ENCODE measurements around the gene TNF.

Gene TNF

DNA sequence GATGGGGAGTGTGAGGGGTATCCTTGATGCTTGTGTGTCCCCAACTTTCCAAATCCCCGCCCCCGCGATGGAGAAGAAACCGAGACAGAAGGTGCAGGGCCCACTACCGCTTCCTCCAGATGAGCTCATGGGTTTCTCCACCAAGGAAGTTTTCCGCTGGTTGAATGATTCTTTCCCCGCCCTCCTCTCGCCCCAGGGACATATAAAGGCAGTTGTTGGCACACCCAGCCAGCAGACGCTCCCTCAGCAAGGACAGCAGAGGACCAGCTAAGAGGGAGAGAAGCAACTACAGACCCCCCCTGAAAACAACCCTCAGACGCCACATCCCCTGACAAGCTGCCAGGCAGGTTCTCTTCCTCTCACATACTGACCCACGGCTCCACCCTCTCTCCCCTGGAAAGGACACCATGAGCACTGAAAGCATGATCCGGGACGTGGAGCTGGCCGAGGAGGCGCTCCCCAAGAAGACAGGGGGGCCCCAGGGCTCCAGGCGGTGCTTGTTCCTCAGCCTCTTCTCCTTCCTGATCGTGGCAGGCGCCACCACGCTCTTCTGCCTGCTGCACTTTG lies at the start of gene TNF:
Gene TNF, plus strand, starts transcription at position 231 of the 567 bp plus-strand sequence. Its CDS starts 177 bp downstream, at position 408.
- H3K9me3 Mint-ChIP-seq, result no peaks in the 10 kb centered on the region
- H3K36me3 Mint-ChIP-seq, result peaks cover 35% of the 10 kb centered on the region
- H3K27ac Mint-ChIP-seq, result peak within 1 kb of the TSS; percentile 99
- no peaks in the 10 kb centered on the region for H3K27me3 Mint-ChIP-seq
- H3K4me1 Mint-ChIP-seq, result peaks cover 86% of the 10 kb centered on the region
- peak within 1 kb of the TSS; percentile 99 for H3K4me3 Mint-ChIP-seq

DNA sequence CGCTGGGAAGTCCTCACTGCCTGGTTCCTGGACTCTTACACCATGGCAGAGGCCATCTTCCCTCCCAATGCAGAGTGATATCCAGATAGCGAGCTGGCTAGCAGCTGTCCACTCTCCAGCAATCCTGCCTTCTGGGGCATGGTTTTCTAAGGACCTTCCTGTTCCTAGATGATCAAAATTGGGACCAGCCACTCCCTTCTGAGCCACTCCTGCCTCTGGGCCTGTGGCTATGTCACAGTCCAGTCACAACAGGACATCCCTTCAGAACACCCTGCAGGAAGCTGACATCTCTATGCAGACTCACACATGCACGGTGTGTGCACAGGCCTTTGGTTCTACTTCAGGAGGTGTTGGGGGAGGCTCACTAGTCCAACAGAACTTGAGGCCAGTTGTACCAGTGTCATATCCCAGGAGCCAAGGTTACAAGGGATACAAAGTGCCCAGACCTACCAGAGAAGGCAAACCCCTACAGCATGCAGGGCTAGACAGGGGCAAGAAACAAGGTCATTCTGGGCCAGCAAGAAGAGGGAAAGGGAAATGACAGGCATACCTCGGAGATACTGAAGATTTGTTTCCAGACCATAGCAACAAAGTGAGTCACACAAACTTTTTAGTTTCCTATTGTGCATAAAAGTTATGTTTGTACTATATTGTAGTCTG lies 49.3 kb upstream of the TNF start:
- H3K27me3 Mint-ChIP-seq, result no peaks in the 10 kb centered on the region
- no peak overlapping the region for H3K27ac Mint-ChIP-seq
- no peak overlapping the region for H3K4me3 Mint-ChIP-seq

DNA sequence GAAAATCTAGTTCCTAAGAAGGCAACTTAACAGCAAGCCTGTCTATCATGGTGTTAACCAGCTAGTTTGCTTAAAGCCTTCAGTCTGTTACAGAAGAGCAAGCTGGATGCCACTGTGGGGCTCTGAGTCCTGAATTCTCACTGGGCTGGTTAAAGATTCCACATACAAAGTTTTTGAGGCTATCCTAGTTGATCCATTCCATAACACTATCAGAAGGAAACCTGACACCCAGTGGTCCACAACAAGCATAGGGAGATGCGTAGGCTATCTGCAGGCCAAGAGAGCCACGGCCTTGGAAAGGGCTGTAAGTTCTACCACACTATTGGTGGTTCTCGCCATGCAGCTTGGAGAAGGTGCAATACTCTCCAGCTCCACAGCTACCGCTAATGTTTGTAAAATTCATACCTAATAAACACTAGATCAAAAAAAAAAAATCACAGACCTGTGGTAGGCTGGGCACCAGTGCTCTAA lies 47.0 kb upstream of the TNF start:
- Mint-ChIP-seq H3K27ac (no peak overlapping the region), H3K9me3 (no peaks in the 10 kb centered on the region), H3K36me3 (peaks cover 6% of the 10 kb centered on the region), H3K4me1 (peaks cover 19% of the 10 kb centered on the region), H3K27me3 (no peaks in the 10 kb centered on the region), H3K4me3 (no peak overlapping the region)

More for the DNA sequence above, 49.3 kb upstream of the TNF start:
- Mint-ChIP-seq H3K9me3 (no peaks in the 10 kb centered on the region), H3K4me1 (peaks cover 8% of the 10 kb centered on the region), H3K36me3 (no peaks in the 10 kb centered on the region)

DNA sequence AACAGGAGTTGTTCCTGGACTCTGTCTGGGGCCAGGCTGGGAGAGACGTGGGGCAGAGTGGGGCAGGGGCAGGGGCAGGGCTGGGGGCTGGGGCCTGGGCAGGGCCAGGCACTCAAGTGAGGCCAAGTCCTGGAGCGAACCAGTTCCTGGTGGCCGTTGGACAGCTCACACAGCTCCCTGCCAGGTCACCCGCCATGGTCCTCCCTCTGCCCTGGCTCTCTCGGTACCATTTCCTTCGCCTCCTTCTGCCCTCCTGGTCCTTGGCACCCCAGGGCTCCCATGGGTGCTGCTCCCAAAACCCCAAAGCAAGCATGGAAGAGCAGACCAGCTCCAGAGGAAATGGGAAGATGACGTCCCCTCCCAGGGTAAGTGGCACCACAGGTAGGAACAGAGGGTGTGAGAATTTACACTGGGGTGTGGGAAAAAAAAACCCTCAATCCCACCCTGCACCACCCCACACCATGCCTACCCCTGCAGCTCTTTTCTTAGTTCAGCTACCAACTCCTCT lies 46.5 kb upstream of the TNF start, which contains the start of gene MCCD1:
Gene MCCD1, plus strand, starts transcription at position 142 of the 508 bp plus-strand sequence. Its CDS starts 53 bp downstream, at position 195.
- Mint-ChIP-seq H3K36me3 (peaks cover 7% of the 10 kb centered on the region), H3K27me3 (no peaks in the 10 kb centered on the region), H3K4me3 (no peak within 1 kb of the TSS), H3K27ac (no peak within 1 kb of the TSS), H3K4me1 (peaks cover 20% of the 10 kb centered on the region), H3K9me3 (no peaks in the 10 kb centered on the region)

DNA sequence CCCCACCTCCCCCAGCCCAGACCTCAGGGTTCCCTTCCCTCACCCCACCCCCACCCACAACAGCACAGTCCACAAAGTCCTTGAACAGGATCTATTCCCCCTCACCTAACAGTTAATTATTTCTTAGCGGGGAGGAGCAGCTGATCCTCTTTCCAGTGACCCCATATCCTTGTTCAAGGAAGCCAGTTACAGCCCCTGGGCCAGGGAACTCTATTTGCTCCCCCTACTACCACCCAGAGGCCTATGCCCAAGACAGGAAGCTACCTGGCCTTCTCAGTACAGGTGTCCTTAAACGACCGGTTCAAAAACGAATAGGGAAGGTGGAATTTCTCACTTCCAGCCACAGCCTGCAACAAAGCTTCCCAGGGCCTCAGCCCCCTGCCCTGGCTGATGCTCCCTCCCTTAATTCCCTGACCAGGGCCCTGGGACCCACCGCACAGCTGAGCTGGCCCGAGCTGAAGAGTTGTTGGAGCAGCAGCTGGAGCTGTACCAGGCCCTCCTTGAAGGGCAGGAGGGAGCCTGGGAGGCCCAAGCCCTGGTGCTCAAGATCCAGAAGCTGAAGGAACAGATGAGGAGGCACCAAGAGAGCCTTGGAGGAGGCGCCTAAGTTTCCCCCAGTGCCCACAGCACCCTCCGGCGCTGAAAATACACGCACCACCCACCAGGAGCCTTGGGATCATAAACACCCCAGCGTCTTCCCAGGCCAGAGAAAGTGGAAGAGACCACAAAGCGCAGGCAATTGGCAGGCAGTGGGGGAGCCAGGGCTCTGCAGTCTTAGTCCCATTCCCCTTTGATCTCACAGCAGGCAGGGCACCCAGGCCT lies 45.8 kb upstream of the TNF start:
- Mint-ChIP-seq H3K4me3 (no peak overlapping the region), H3K27ac (no peak overlapping the region), H3K36me3 (peaks cover 7% of the 10 kb centered on the region), H3K9me3 (no peaks in the 10 kb centered on the region), H3K4me1 (peaks cover 20% of the 10 kb centered on the region), H3K27me3 (no peaks in the 10 kb centered on the region)

DNA sequence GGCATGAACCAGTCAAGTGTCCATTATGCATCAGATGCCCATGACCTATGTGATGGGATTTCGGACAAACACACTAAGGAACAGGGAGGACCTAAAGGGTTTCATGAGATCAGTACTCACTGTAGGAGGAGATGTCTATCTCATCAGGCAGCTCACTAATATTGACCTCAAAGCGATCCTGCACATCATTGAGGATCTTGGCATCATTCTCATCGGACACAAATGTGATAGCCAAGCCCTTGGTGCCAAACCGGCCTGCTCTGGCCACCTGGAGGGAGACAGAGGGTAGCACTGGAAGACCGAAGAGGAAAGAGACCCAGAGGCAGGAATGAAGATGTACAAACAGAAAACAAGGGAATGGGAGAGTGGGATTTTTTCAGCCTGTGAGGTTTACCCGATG lies 44.7 kb upstream of the TNF start:
- no peak overlapping the region for H3K4me3 Mint-ChIP-seq
- H3K27me3 Mint-ChIP-seq, result no peaks in the 10 kb centered on the region
- H3K9me3 Mint-ChIP-seq, result no peaks in the 10 kb centered on the region
- H3K4me1 Mint-ChIP-seq, result peaks cover 28% of the 10 kb centered on the region
- H3K36me3 Mint-ChIP-seq, result peaks cover 12% of the 10 kb centered on the region
- no peak overlapping the region for H3K27ac Mint-ChIP-seq

DNA sequence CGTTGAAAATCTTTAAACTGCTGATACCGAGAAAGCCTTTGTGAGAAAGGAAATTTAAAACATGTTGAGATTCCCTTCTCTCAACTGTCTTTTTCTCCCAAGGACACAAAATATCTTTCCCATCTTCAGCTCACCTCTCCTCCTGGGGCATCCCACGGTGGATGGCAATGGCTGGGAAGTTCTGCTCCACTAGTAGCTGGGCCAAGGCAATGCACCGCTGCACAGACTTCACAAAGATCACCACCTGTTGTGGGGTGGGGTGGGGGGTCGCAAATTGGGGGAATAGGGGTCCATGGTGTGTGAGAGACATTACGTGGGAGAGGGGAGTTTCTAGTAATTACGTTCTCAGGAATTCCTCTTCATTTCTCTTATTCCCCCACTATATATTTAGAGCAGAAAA lies 44.2 kb upstream of the TNF start:
- Mint-ChIP-seq H3K27ac (no peak overlapping the region), H3K4me3 (no peak overlapping the region), H3K4me1 (peaks cover 33% of the 10 kb centered on the region), H3K27me3 (no peaks in the 10 kb centered on the region), H3K36me3 (peaks cover 17% of the 10 kb centered on the region), H3K9me3 (no peaks in the 10 kb centered on the region)

DNA sequence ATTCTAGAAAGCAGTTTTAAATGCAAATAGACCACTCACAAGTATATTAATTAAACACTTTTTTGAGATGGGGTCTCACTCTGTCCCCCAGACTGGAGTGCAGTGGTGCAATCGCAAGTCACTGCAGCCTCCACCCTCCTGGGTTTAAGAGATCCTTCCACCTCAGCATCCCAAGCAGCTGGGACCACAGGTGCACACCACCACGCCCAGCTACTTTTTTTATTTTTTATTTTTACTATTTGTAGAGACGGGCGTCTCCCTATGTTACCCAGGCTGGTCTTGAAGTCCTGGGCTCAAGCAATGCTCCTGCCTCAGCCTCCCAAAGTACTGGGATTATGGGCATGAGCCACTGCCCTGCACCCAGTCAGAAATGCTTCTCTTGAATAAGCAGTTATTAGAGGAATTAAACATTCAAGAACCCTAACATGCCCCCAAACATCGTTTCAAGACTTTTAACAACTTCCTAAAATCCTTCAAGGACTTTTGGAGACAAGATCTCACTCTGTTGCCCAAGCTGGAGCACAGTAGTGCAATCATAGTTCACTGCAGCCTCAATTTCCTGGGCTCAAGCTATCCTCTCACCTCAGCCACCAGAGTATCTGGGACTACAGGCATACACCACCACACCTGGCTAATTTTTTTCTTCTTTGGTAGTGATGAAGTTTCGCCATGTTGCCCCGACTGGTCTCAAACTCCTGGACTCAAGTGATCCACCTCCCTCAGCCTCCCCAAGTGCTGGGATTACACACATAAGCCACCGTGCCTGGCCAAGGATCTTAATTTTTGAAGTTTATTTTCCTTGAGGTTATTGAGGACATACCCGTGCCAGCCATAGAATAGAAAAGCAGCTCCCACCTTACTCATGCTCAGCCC lies 43.4 kb upstream of the TNF start:
- Mint-ChIP-seq H3K4me3 (no peak overlapping the region), H3K27ac (peak overlapping the region; percentile 51), H3K27me3 (no peaks in the 10 kb centered on the region)

DNA sequence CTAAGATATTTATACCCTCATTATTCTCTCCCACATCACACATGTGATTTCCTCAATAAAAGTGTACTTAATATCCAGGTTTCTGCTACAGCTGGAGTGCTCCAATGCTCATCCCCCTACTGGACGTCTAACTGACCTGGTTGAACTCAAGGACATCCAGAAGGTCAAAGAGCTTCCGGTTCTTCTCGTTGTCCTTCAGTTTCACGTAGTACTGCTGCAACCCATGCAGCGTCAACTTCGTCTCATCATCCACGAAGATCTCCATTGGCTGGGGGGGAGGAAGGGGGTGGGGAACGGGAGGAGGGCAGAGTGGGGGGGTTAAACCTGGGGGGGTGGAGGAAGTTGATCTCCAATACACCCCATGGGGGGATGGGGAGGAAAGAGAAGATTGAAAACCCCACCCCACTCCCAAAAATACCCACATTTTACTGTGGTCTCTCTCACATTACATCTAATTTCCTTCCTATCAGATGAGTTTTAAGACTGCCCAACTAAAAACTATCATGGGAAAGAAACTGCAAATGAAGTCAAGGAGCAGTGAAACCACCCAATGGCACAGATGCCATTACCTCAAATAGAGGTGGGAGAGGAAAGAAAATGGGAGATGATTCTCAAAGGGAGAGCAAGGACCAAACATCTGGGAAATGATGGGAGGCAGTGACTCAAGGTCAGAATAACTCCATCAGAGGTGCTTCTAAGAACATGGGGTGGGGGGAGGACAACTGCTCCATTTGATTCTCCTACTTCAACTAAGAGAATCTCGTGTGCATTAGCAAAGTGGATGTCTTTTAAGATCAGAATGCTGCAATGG lies 42.5 kb upstream of the TNF start:
- Mint-ChIP-seq H3K36me3 (peaks cover 20% of the 10 kb centered on the region), H3K4me1 (peaks cover 44% of the 10 kb centered on the region), H3K9me3 (no peaks in the 10 kb centered on the region), H3K27me3 (no peaks in the 10 kb centered on the region), H3K4me3 (no peak overlapping the region), H3K27ac (no peak overlapping the region)

More for the DNA sequence above, 43.4 kb upstream of the TNF start:
- H3K9me3 Mint-ChIP-seq, result no peaks in the 10 kb centered on the region
- peaks cover 20% of the 10 kb centered on the region for H3K36me3 Mint-ChIP-seq
- peaks cover 39% of the 10 kb centered on the region for H3K4me1 Mint-ChIP-seq

DNA sequence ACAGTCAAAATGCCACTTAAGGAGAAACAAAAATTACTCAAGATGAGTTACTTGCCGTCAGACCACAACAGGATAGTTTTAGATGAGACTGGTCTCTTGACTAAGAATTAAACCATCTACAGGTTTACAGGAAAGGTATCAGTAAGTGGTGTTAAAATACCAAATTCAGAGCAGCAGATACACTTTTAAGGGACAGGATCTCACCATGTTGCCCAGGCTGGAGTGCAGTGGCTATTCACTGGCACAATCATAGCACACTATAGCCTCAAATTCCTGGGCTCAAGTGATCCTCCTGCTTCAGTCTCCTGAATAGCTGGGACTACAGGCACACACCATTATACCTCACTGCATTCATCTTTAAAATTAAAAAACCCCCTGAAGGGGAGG lies 41.9 kb upstream of the TNF start:
- H3K4me1 Mint-ChIP-seq, result peaks cover 48% of the 10 kb centered on the region
- H3K27me3 Mint-ChIP-seq, result no peaks in the 10 kb centered on the region
- H3K4me3 Mint-ChIP-seq, result no peak overlapping the region
- H3K9me3 Mint-ChIP-seq, result no peaks in the 10 kb centered on the region
- peaks cover 23% of the 10 kb centered on the region for H3K36me3 Mint-ChIP-seq
- no peak overlapping the region for H3K27ac Mint-ChIP-seq

DNA sequence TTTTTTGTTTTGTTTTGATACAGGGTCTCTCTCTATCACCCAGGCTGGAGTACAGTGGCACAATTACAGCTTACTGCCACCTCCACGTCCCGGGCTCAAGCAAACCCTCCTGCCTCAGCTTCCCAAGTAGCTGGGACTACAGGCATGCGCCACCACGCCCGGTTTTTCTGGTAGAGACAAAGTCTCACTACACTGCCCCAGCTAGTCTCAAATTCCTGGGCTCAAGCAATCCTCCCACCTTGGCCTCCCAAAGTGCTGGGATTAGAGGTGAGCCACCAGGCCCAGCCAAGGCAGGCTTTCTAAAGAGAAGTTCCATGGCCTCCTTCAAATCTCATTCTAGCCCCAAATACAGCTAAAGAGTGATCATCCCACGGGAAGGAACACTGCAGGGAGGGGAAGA lies 41.4 kb upstream of the TNF start:
- Mint-ChIP-seq H3K4me3 (no peak overlapping the region), H3K9me3 (no peaks in the 10 kb centered on the region), H3K4me1 (peaks cover 54% of the 10 kb centered on the region), H3K27ac (no peak overlapping the region), H3K36me3 (peaks cover 28% of the 10 kb centered on the region), H3K27me3 (no peaks in the 10 kb centered on the region)

DNA sequence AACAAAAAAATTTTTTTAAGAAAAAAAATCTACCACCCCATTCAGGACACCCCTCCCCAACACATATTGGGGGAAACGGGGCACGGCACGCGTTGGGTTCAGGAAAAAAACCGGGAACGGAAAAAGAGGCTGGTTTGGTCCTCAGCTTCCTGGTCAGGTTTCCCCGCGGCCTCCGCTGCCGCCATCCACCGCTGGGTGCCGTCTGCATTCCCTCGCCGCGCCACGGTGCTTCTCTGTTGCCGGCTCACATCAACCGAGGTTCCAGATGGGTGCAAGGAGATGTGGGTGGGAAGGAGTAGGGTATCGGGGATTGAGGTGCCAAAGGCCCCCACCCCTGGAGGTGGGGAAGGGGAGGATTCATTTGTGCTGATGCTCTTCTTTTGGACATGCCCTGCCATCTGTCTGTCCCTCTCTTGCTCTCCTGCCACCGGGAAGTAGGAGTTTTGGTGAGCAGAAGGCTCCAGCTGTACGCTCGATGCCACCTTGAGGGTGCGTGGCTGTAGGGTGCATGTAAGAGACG lies 40.8 kb upstream of the TNF start:
- peaks cover 59% of the 10 kb centered on the region for H3K4me1 Mint-ChIP-seq
- no peak overlapping the region for H3K27ac Mint-ChIP-seq
- H3K4me3 Mint-ChIP-seq, result no peak overlapping the region
- peaks cover 34% of the 10 kb centered on the region for H3K36me3 Mint-ChIP-seq
- H3K9me3 Mint-ChIP-seq, result no peaks in the 10 kb centered on the region
- H3K27me3 Mint-ChIP-seq, result no peaks in the 10 kb centered on the region

DNA sequence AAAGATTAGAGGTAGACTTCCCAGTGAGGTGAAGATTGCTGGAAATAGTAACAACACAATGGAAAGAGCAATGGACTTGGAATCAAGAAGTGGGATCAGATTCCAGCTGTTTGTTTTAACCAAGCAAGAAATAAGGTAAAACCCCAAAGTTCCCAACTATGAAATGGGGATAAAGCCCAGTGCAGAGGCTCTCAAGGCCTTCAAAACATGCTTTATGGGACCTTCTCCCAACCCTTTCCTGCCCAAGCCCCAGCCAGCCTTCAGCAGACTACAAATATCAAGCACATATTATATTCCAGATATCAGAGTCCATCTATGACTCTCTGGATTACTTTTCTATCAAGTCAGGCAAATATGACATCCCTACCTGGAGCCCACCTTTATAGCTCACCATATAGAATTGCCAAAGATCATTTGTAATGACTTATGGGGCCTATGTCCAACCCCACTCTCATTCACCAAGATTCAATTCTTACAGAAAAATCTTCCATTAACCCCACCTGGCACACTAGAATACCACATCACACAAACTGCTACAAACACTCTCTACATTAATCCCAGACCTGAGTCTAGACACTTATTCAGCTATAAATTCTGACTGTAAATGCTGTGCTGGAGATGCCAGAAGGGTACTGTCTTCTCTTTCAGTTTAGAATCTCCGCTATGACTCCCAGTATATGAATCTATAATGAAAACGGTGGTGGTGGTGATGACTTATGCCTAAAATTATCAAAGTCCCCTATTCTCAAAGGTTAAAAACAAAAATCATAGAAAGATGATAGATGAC lies 39.6 kb upstream of the TNF start:
- Mint-ChIP-seq H3K27ac (peak overlapping the region; percentile 76), H3K4me3 (peak overlapping the region; percentile 24), H3K4me1 (peaks cover 63% of the 10 kb centered on the region), H3K27me3 (no peaks in the 10 kb centered on the region), H3K9me3 (no peaks in the 10 kb centered on the region), H3K36me3 (peaks cover 44% of the 10 kb centered on the region)
